HG02623 (cell line): ENCODE data around the gene PLD1.
"Not testable (repeated sequence)": the region's sequence is repeated elsewhere in the genome, so short reads cannot be mapped to it uniquely, and the experiment has no call there.

Experiments used
- ATAC-seq: cut with Tn5 transposase; IDR thresholded peaks from one replicate; pipeline ENCODE4 v1.9.1; 2021; ENCODE audit warnings: moderate library complexity; ENCODE audit not compliant: unreplicated experiment

PLD1 gene

GRCh38 chr3:171821044-171821443 lies 10.8 kb upstream of the PLD1 start:
- no peak for ATAC-seq

GRCh38 chr3:171817074-171817800 lies 7.0 kb upstream of the PLD1 start:
- ATAC-seq, result no peak

DNA sequence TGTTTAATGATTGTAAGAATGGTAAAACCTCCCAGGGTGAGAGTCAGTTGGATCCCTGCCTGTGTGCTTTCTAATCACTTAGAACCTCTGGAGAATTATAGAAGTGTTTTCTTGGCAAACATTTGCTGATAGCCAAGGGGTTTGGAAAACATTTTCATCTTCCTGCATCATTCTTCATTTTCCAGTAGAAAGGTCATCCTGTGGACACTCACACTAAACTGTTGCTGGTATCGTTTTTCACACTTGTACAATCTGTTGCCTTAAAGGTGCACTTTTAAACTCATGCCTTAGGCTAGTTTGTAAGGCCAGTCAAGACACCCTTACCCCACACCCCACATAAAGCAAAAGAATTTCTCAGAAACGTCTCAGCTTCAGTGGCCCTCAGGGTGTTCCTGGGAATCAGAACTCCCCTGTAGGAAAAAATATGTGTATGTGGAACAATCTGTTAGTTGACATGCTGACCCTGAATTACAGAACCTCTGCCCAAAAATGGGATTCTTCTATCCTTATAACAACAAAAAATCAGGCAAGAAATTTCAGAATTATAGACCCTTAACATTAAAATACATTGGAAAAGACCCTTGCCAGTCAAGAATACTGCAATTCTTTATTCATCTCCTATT lies 5.8 kb upstream of the PLD1 start:
- ATAC-seq, result no peak

DNA sequence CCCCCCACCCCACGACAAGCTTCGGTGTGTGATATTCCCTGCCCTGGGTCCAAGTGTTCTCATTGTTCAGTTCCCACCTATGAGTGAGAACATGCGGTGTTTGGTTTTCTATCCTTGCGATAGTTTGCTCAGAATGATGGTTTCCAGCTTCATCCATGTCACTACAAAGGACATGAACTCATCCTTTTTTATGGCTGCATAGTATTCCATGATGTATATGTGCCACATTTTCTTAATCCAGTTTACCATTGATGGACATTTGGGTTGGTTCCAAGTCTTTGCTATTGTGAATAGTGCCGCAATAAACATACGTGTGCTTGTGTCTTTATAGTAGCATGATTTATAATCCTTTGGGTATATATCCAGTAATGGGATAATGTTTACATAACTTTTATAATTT lies 4.4 kb upstream of the PLD1 start:
- not testable (repeated sequence) for ATAC-seq

DNA sequence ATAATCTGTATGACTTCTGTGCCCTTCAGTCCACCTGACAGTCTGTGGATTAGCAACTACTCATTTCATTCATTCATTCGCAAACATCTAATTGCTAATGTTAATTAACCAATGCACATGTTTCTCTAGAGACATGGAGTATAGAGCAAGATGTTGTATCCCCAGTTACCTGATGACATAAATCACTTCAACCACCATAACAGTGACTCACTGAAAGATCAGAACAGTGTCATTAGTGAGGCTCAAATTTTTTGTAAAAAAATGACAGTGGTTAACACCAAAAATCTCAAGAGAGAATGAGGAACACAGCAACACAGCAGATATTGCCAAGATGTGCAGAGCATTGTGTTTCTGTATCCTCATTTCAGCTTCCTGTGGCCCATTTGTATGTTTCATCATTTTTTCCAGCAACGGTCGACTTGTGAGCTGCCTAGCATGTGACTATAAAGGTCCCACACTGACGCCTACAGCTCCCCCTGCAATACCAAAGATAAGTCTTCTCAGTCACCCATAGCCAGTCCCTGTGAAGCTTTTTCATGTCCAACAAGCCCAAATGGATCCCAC lies 3.7 kb upstream of the PLD1 start:
- ATAC-seq, result no peak

GRCh38 chr3:171813278-171813896 lies 3.1 kb upstream of the PLD1 start:
- no peak for ATAC-seq

- no peak for ATAC-seq
These were observed 2.5 kb upstream of the PLD1 start for GRCh38 chr3:171812811-171813210.

DNA sequence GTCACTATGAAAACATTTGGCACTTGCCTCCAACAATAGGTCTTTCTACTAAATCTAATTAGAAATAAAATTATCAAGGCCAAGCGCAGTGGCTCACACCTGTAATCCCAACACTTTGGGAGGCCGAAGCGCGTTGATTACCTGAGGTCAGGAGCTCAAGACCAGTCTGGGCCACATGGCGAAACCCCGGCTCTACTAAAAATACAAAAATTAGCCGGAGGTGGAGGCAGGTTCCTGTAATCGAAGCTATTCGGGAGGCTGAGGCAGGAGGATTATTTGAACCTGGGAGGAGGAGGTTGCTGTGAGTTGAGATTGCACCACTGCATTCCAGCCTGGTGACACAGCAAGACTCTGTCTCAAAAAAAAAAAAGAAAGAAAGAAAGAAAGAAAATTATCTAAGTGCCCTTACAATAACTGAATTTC lies 1.6 kb upstream of the PLD1 start:
- no peak for ATAC-seq

GRCh38 chr3:171811295-171811912 lies 1.1 kb upstream of the PLD1 start:
- no peak for ATAC-seq

GRCh38 chr3:171810629-171811294 lies 479 bp upstream of the PLD1 start:
- ATAC-seq, result no peak

- peak; percentile 30 for ATAC-seq
These were observed 747 bp downstream of the PLD1 start for GRCh38 chr3:171809611-171809860.

DNA sequence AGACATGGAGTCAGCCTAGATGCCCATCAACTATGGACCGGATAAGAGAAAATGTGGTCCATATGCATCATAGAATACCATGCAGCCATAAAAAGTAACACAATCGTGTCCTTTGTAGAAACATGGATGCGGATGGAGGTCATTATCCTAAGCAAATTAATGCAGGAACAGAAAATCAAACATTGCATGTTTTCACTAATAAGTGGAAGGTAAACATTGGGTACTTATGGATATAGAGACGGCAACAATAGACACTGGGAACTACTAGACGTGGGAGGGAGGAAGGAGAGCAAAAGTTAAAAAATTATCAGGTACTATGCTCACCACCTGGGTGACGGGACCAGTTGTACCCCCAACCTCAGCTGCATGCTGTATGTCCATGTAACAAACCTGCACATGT lies 2.5 kb downstream of the PLD1 start:
- ATAC-seq, result no peak

DNA sequence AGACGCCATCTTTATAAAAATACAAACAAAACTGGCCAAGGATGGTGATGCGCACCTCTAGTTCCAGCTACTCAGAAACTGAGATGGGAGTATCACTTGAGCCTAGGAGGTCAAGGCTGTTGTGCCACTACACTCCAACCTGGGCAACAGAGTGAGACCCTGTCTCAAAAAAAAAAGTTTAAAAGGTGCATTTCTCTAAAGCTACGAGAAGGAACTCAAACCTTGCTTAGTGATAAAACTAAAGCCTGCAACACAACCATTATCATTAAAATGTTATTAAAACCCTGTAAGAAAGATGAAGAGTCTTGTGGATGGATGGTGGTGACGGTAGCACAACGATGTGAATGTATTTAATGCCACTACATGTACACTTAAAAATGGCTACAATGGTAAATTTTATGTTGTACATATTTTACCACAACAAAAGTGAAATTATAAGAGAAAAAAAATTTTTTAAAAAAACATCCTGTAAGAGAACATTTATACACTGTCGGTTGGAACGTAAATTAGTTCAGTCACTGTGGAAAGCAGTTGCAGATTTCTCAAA lies 3.1 kb downstream of the PLD1 start:
- ATAC-seq, result no peak

DNA sequence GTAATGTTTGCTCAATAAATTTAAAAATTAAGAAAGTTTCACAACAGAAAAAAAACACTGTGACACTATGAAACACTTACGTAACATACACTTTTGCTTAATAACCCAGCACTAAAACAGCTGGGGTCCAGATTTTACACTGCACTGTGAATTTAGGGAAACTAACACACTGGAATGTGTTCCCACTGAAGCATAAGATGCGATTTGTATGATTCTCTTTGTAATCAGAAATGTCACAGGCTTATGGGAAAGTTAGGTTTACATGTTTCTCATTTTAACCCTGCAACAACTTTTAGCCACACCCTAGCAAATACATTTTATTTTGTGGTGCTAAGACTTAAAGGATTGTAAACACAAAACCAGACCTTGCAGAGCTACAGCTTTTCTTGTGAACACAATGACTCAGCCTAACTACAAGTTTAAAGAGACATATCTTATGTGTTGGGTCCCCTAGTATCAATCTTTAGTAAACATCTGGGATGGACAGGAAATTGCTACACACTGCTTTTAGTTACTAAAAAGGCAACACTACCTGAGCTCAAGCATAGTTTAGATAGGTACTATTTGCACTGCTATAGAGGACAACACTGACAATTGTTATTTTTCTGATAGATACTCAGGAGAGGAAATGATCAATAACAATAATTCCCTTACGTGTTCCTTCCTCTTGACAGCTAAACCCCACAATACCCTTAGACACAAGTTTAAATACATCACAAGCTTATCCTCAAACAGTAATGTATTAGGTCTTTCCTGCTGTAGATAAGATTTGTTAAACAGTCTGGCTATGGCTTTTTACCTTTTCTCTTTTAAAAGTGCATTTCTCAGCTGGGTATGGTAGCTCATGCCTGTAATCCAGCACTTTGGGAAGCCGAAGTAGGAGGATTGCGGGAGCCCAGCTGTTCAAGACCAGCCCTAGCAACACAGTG lies 3.8 kb downstream of the PLD1 start:
- no peak for ATAC-seq

- ATAC-seq, result no peak
These were observed 4.6 kb downstream of the PLD1 start for GRCh38 chr3:171805687-171806086.

GRCh38 chr3:171804618-171805389 lies 5.5 kb downstream of the PLD1 start:
- ATAC-seq, result no peak

- no peak for ATAC-seq
These were observed 7.2 kb downstream of the PLD1 start for GRCh38 chr3:171803044-171803443.

DNA sequence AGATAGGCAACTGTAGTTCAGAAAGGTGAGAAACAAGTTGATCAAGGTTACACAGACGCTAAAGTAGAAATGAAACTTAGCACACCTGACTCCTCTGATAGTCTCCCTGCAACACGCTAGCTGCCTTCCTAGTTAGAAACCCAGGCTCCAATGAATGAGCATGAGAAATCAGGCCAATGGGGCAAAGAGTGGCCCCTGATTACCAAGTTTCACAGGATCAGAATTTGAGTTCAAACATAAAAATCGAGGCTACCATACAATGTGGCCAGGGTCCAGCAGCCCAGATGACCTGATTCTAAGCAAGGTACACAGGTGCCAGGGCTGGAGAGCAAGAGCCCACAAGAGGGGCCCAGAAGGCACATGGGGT lies 7.7 kb downstream of the PLD1 start:
- no peak for ATAC-seq
